AG09309 (cell line): ENCODE data around the gene CNGA4.

Experiments used
- DNase-seq: peaks from one replicate; pipeline ENCODE4 v3.0.0-alpha.2; 2010; ENCODE audit warnings: low read depth
- H3K4me3 ChIP-seq: 2 replicates; pipeline ENCODE4 v1.5.1; 2011; ENCODE audit warnings: mild to moderate bottlenecking, low read depth, low read length, moderate library complexity; ENCODE audit not compliant: control insufficient read depth
- CTCF ChIP-seq: IDR thresholded peaks from 2 replicates; pipeline ENCODE4 v1.5.1; 2011; ENCODE audit warnings: mild to moderate bottlenecking, low read depth, low read length, inconsistent platforms; ENCODE audit not compliant: insufficient read depth, control insufficient read depth; ENCODE audit errors: missing control alignments

Gene CNGA4

GRCh38 chr11:6232899-6233298, 6.0 kb upstream of the CNGA4 start:
- no peak overlapping the region for H3K4me3 ChIP-seq
- no peak for TF ChIP-seq CTCF
- no peak for DNase-seq

- H3K4me3 ChIP-seq: peak overlapping the region; percentile 100
- TF ChIP-seq CTCF: no peak
- no peak for DNase-seq
Observed at GRCh38 chr11:6233984-6234386, 4.9 kb upstream of the CNGA4 start.

GRCh38 chr11:6234387-6235107, 4.3 kb upstream of the CNGA4 start, which contains the start of gene FHIP1B:
TSS of gene FHIP1B (minus strand) at chr11:6234636. CDS start at chr11:6224516, 10,120 bp downstream.
- TF ChIP-seq CTCF: no peak
- peak; percentile 99 for DNase-seq
- H3K4me3 ChIP-seq: peak within 1 kb of the TSS; percentile 100

- H3K4me3 ChIP-seq: no peak overlapping the region
- DNase-seq: no peak
- TF ChIP-seq CTCF: no peak
Observed at GRCh38 chr11:6237266-6237665, 1.6 kb upstream of the CNGA4 start.

- no peak overlapping the region for H3K4me3 ChIP-seq
- no peak for TF ChIP-seq CTCF
- no peak for DNase-seq
Observed at GRCh38 chr11:6237761-6238302, 1.1 kb upstream of the CNGA4 start.

- H3K4me3 ChIP-seq: no peak overlapping the region
- DNase-seq: no peak
- no peak for TF ChIP-seq CTCF
Observed at GRCh38 chr11:6240139-6240538, 1.2 kb downstream of the CNGA4 start.
